Mesothelial cell of epicardium (in vitro differentiated cells): ENCODE measurements around the gene FTO. TPM values are rescaled to one million over a fixed set of nuclear protein-coding genes. Genes with fewer than 3 reads are reported as not detected.

ENCODE experiments used
- DNase-seq, 2 experiments: peaks; one replicate each; pipeline ENCODE4 v3.0.0; 2021; ENCODE audit warnings: low spot score in 2 of 2; ENCODE audit not compliant: unreplicated experiment in 2 of 2
- H3K27ac Mint-ChIP-seq: 2 replicates; pipeline ENCODE4 v1.8.0; 2021; ENCODE audit warnings: mixed read lengths
- H3K27me3 Mint-ChIP-seq: 2 replicates; pipeline ENCODE4 v1.8.0; 2021; ENCODE audit warnings: low read depth, mixed read lengths
- H3K36me3 Mint-ChIP-seq: 2 replicates; pipeline ENCODE4 v1.8.0; 2021; ENCODE audit warnings: mixed read lengths
- H3K4me1 Mint-ChIP-seq: 2 replicates; pipeline ENCODE4 v1.8.0; 2021; ENCODE audit warnings: mixed read lengths
- H3K4me3 Mint-ChIP-seq: 2 replicates; pipeline ENCODE4 v1.8.0; 2021; ENCODE audit warnings: mild to moderate bottlenecking, moderate library complexity, mixed read lengths
- H3K9me3 Mint-ChIP-seq: 2 replicates; pipeline ENCODE4 v1.8.0; 2021; ENCODE audit warnings: mixed read lengths
- total RNA-seq: library from RNA; stranded (reverse); gene quantifications from 3 replicates; pipeline ENCODE4 v1.2.1, GENCODE V29; 2021
- TF ChIP-seq, protein P1 (sequence below): fragments of 200-600 bp; sonication (generic); IDR thresholded peaks from one replicate; pipeline ENCODE4 v1.5.0; 2021; ENCODE audit warnings: antibody characterized with exemption; ENCODE audit not compliant: unreplicated experiment

Gene FTO
- total RNA-seq, 1 donor from 2014 or later: 103 TPM

DNA sequence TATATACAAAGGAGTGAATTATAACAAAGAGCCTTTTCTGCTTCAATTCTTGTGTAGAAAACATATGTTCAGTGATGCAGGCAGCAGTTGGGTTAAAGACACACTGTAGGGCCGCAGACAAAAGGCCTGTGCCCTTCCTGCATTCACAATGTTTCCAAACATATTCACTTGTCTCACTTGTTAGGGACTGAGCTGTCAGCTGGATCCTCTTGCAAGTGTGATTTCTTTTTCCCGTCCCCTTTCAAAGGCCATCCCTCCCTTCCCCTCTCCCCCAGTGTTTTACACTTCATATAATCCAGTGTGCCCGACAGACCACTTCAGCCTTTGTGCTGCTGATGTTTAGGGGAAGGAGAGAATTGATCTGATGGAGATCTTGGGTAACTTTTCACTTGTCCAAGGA is 217.0 kb downstream of the FTO start:
- no peak for DNase-seq
- Mint-ChIP-seq H3K27me3 (no peaks in the 10 kb centered on the region), H3K9me3 (no peaks in the 10 kb centered on the region), H3K4me3 (no peak overlapping the region), H3K4me1 (peaks cover 68% of the 10 kb centered on the region), H3K36me3 (no peaks in the 10 kb centered on the region), H3K27ac (no peak overlapping the region)
- TF ChIP-seq, protein P1, sequence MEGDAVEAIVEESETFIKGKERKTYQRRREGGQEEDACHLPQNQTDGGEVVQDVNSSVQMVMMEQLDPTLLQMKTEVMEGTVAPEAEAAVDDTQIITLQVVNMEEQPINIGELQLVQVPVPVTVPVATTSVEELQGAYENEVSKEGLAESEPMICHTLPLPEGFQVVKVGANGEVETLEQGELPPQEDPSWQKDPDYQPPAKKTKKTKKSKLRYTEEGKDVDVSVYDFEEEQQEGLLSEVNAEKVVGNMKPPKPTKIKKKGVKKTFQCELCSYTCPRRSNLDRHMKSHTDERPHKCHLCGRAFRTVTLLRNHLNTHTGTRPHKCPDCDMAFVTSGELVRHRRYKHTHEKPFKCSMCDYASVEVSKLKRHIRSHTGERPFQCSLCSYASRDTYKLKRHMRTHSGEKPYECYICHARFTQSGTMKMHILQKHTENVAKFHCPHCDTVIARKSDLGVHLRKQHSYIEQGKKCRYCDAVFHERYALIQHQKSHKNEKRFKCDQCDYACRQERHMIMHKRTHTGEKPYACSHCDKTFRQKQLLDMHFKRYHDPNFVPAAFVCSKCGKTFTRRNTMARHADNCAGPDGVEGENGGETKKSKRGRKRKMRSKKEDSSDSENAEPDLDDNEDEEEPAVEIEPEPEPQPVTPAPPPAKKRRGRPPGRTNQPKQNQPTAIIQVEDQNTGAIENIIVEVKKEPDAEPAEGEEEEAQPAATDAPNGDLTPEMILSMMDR: no peak

DNA sequence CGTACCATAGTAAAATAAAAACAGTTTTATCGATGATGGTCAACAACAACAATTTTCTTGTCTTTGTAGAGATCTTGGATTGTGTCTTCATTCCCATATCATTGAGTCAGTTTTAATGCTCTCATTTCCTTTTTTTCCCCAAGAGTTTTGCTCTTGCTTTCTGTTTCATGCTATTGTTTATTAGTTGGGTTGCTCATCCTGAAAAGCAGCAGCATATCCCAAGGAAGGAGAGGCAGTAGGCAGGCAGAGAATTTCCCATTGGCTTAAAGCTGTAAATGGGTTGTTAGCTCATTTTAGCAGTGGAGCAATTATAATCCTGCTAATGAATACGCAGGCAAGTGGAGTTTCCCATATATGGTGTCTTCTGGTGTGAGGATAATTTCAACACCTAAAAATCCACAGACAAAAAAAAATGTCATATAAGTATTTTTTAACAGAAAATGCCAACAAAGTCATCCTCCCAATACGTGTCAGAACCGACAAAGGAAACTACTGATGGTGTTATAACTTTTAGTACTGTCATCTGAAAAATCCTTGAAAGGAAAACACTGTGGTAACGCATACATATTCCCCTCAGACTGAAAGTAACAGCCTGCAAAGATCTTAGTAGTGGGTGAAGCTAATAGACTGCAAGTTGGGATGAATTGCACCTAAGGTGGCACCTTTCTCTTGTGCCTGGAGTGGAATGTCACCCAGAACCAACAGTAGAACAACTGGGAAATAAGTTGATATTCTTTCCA is 218.3 kb downstream of the FTO start:
- no peaks in the 10 kb centered on the region for H3K27me3 Mint-ChIP-seq
- peaks cover 59% of the 10 kb centered on the region for H3K4me1 Mint-ChIP-seq
- H3K36me3 Mint-ChIP-seq: no peaks in the 10 kb centered on the region
- no peak overlapping the region for H3K4me3 Mint-ChIP-seq
- TF ChIP-seq, protein P1: no peak
- H3K27ac Mint-ChIP-seq: peak overlapping the region; percentile 85
- no peak for DNase-seq
- H3K9me3 Mint-ChIP-seq: no peaks in the 10 kb centered on the region

DNA sequence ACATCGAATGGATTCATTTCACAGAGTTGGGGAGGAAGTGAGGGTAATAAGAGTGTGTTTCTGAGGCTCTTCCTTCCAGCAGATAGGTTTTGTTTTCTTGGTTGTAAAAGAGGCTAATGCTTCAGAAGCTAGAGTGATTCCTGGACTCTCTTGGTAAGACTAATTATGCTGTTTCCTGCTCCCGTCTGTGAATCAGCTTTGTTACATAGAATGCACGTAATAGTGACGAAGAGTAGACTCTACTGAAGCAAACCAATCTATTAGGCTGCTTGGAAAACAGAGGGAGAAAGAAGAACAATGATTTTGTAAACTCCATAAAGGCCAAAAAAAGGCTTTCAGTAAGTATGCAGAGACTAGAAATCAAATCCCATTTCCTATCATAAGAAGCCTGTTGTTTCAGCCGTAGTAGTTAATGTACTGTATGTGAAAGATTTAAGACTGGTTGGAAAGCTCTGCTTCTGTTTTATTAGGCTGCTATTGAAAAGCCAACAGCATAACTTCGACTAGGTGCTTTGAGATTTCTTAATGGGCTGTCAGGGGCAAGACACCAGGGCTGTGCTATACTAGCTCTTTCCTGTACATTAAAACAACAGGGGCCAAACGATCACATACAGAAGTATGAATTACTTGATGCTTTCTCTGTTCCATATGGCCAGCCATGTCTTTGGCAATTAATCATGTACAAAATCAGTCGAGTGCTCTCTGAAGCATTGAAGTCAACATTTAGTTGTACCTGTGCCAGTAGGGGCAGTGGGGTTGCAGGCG is 219.0 kb downstream of the FTO start:
- H3K9me3 Mint-ChIP-seq: no peaks in the 10 kb centered on the region
- peaks cover 53% of the 10 kb centered on the region for H3K4me1 Mint-ChIP-seq
- peak overlapping the region; percentile 85 for H3K27ac Mint-ChIP-seq
- no peak for DNase-seq
- TF ChIP-seq, protein P1: no peak
- H3K4me3 Mint-ChIP-seq: no peak overlapping the region
- H3K27me3 Mint-ChIP-seq: no peaks in the 10 kb centered on the region
- no peaks in the 10 kb centered on the region for H3K36me3 Mint-ChIP-seq

DNA sequence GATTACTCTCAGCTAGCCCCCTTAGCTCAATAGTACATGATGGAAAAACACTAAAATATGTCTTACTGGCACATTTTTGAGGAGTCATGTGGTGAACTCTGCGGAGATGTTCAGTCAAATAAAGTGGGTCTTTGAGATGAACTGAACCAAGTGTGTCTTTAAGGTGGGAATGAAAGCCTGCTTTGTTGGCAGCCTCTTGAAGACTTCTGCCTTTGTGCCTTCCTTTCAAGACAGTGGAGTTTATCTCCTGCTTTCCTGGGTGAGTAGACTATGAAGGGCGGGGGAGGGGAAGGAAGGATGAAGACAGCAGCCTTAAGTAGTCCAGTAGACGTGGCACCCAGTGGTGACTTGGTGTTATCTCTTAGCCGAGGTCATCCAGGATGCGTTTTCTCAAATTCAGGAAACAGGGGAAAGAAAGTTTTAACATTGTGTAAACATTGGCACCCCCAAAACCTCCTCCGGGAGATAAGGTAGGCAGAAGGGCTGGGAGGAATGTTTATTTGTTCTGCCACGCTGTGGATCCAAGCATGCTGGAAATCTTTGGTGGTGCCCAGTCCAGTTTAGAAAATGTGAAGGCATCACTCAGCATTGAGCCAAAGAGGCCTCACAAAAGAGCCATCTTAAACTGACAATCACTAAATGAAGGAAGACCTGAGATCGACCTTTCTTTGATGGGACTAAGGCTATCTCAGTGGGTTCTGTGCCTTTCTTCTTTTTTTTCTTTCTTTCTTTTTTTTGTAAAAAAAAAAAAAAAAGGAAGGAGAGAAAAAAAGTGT is 220.6 kb downstream of the FTO start:
- Mint-ChIP-seq H3K4me1 (peaks cover 49% of the 10 kb centered on the region), H3K4me3 (no peak overlapping the region), H3K36me3 (no peaks in the 10 kb centered on the region), H3K9me3 (peaks cover 4% of the 10 kb centered on the region), H3K27me3 (no peaks in the 10 kb centered on the region), H3K27ac (peak overlapping the region; percentile 75)
- DNase-seq: no peak
- TF ChIP-seq, protein P1: no peak

DNA sequence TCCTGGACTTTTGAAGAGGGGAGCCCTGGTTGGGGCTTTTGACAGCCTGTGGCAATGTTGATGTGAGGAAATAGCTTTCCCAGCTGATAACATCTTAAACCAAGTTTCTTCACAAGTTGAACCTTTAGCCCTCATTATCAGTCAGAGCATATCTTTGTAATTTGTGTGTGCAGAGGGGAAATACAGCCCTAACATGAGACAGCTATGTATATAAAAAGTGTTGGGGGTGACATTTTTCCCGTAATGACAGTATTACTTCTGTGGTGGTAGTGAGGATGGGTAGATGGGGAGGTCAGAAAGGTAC is 221.1 kb downstream of the FTO start:
- DNase-seq: no peak
- Mint-ChIP-seq H3K27ac (peak overlapping the region; percentile 74), H3K27me3 (no peaks in the 10 kb centered on the region), H3K9me3 (peaks cover 7% of the 10 kb centered on the region), H3K4me1 (peaks cover 49% of the 10 kb centered on the region), H3K4me3 (no peak overlapping the region), H3K36me3 (no peaks in the 10 kb centered on the region)
- TF ChIP-seq, protein P1: no peak
